ENCODE data around the gene ZNF552. TPM values are rescaled to one million over a fixed set of nuclear protein-coding genes. Genes with fewer than 3 reads are reported as not detected.

The ZNF552 gene
- total RNA-seq, 2 donors from 2014 or later, result 22.0 to 54.9 TPM

DNA sequence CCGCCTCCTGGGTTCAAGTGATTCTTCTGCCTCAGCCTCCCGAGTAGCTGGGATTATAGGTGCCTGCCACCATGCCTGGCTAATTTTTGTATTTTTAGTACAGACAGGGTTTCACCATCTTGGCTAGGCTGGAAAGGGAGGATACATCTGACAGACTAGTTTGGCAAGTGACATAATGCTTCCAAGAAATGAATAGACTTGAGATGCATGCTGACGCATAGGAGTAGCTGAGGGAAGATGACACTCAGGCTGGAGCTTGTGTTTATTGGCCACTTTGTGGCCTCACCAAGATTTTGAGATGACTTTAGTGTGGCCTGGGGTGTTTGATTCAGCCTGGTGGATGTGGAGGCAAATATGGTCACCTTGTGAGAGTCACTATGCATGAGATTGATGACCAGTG lies 41.2 kb downstream of the ZNF552 start:
- TF ChIP-seq POLR2A (IDR thresholded peaks at IDR 0.05) (no peak), POLR2AphosphoS5 (IDR thresholded peaks at IDR 0.05) (no peak)
- TF ChIP-seq, protein P1, sequence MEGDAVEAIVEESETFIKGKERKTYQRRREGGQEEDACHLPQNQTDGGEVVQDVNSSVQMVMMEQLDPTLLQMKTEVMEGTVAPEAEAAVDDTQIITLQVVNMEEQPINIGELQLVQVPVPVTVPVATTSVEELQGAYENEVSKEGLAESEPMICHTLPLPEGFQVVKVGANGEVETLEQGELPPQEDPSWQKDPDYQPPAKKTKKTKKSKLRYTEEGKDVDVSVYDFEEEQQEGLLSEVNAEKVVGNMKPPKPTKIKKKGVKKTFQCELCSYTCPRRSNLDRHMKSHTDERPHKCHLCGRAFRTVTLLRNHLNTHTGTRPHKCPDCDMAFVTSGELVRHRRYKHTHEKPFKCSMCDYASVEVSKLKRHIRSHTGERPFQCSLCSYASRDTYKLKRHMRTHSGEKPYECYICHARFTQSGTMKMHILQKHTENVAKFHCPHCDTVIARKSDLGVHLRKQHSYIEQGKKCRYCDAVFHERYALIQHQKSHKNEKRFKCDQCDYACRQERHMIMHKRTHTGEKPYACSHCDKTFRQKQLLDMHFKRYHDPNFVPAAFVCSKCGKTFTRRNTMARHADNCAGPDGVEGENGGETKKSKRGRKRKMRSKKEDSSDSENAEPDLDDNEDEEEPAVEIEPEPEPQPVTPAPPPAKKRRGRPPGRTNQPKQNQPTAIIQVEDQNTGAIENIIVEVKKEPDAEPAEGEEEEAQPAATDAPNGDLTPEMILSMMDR (IDR thresholded peaks at IDR 0.05), result no peak
- 98% methylated on average over 3 of the region's 3 CpGs for WGBS
- intact Hi-C loops (cut with DNase I), result no loop called here

DNA sequence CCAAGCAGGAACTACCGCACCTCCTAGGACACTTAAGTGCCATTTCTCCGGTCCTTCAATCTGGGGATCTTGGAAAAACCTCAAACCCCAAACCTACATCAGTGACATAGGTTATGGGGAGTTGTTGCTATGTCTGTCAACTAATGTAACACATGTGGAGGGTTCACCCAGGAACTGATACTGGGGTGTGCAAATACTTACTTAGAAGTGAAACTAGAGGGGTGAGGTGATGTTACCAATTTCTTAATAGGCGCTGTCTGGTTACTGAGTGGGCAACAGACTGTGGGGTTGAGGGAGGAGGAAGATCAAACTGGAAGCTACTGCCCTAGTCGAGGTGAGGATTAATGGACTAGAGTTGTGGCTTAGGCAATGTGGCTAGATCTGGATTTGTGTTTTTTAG lies 43.3 kb downstream of the ZNF552 start:
- H3K4me1 ChIP-seq (replicated peaks), result no peaks in the 10 kb centered on the region
- no peak for DNase-seq (ENCODE audit: low spot score)
- intact Hi-C loops (cut with DNase I), result no loop called here
- TF ChIP-seq POLR2AphosphoS5 (IDR thresholded peaks at IDR 0.05) (no peak), POLR2A (IDR thresholded peaks at IDR 0.05) (no peak)
- TF ChIP-seq, protein P1 (IDR thresholded peaks at IDR 0.05), result no peak
- H3K9me3 ChIP-seq, result no peaks in the 10 kb centered on the region
- H3K27ac ChIP-seq, result no peak overlapping the region
- H3K4me3 ChIP-seq, result no peak overlapping the region
- no peaks in the 10 kb centered on the region for H3K27me3 ChIP-seq (replicated peaks; ENCODE audit: insufficient read depth)
- no peaks in the 10 kb centered on the region for H3K36me3 ChIP-seq
- 96% methylated on average over 4 of the region's 4 CpGs for WGBS

More for the DNA sequence above, 41.2 kb downstream of the ZNF552 start:
- H3K9me3 ChIP-seq, result no peaks in the 10 kb centered on the region
- no peak overlapping the region for H3K27ac ChIP-seq
- H3K27me3 ChIP-seq (replicated peaks; ENCODE audit: insufficient read depth), result no peaks in the 10 kb centered on the region
- DNase-seq (ENCODE audit: low spot score), result no peak
- H3K4me1 ChIP-seq (replicated peaks), result no peaks in the 10 kb centered on the region
- H3K36me3 ChIP-seq, result no peaks in the 10 kb centered on the region
- H3K4me3 ChIP-seq, result no peak overlapping the region

DNA sequence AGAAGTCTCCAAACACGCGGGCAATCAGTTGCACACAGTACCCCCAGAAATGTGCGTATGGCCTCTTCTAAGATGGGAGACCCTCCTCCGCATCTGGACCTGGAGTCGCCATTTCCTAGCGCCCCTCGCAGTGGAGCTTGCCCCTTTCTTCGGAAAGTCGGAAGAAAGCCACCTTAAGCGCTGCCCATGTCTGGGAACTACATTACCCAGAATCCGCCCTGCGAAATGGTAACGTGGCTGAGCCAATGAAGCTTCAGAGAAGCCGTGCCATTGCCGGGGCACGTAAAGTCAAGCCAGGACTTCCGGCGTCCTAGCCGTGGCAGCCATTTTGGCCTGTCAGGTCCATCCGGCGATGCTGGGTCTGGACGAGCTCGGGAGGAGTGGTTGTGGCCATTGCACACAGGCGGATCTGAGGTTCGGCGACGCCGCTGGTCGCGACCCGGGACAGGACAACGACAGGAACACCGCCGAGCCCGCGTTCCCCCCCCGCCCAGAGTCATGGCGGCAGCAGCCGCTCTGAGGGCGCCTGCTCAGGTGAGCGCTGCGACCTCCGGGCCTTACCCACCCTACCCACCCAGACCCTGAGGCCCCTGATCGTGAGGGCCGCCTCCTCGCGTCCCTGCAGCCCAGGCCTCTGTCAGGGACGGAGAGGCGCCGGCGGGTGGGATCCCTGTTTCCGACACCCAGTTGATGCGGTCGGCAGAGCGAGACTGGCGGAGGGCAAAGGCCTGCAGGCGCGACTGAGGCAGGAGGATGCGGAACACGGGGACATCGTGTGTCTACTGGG lies 45.2 kb downstream of the ZNF552 start, which contains the start of gene ZNF586:
TSS of gene ZNF586 (plus strand) at position 332 of the 787 bp plus-strand sequence. CDS start at position 499, 167 bp downstream.
- Histone ChIP-seq H3K36me3 (no peaks in the 10 kb centered on the region), H3K27ac (peak within 1 kb of the TSS; percentile 67 to 86), H3K4me3 (peak within 1 kb of the TSS; percentile 59 to 86), H3K9me3 (no peaks in the 10 kb centered on the region), H3K4me1 (replicated peaks) (no peaks in the 10 kb centered on the region), H3K27me3 (replicated peaks; ENCODE audit: insufficient read depth) (no peaks in the 10 kb centered on the region)
- TF ChIP-seq POLR2A (IDR thresholded peaks at IDR 0.05), result peak; percentile 51
- TF ChIP-seq, protein P1 (IDR thresholded peaks at IDR 0.05), result no peak
- TF ChIP-seq POLR2AphosphoS5 (IDR thresholded peaks at IDR 0.05), result peak; percentile 97
- WGBS, result 9% methylated on average over 32 of the region's 61 CpGs
- intact Hi-C loops (cut with DNase I), result no loop called here
- peak; percentile 92 for DNase-seq (ENCODE audit: low spot score)

DNA sequence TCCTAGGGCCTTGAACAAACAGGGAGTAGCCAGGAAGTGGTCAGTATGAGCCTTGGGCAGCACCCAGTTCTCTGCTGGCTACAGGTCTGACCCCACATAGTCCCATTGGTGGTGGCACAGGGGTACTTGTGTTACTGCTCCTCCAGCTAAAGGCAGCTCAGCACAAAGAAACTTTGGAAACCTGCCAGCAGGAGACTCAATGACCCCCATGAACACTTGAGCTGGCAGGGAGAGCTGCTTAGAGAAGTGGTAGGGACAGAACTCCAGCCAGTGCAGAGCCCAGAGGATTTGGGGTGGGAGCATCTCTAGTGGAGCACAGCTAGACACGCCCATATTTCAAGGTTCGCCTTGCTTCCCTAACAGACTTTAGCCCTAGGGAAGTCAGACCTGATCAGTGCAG lies 55.6 kb downstream of the ZNF552 start:
- H3K4me3 ChIP-seq, result no peak overlapping the region
- H3K36me3 ChIP-seq, result peaks cover 0 to 4% of the 10 kb centered on the region in 2 donors
- no peak for DNase-seq (ENCODE audit: low spot score)
- WGBS, result 100% methylated on average over 2 of the region's 2 CpGs
- no peak for TF ChIP-seq POLR2AphosphoS5 (IDR thresholded peaks at IDR 0.05)
- TF ChIP-seq POLR2A (IDR thresholded peaks at IDR 0.05), result no peak
- no peaks in the 10 kb centered on the region for H3K9me3 ChIP-seq
- H3K4me1 ChIP-seq (replicated peaks), result no peaks in the 10 kb centered on the region
- no peaks in the 10 kb centered on the region for H3K27me3 ChIP-seq (replicated peaks; ENCODE audit: insufficient read depth)
- H3K27ac ChIP-seq, result no peak overlapping the region
- intact Hi-C loops (cut with DNase I), result no loop called here

DNA sequence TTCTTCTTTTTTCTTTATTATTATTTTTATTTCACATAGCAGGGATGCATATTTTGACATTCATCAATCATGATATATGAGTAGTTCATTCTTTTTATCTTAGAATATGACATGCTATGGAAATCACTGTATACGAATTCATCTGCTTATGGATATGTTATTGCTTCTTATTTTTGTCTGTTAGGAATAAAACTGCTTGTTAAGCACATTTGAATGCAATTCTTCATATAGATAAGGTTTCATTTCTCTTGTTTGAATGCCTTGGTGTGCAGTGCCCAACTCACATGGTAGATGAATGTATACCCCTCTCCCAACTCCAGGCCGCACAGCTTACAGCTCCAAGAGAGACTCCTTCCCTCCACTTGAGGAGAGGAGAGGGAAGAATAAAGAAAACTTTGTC lies 56.8 kb downstream of the ZNF552 start:
- Histone ChIP-seq H3K36me3 (peaks cover 11 to 16% of the 10 kb centered on the region in 2 donors), H3K4me3 (no peak overlapping the region), H3K27ac (no peak overlapping the region), H3K4me1 (replicated peaks) (no peaks in the 10 kb centered on the region), H3K27me3 (replicated peaks; ENCODE audit: insufficient read depth) (no peaks in the 10 kb centered on the region), H3K9me3 (no peaks in the 10 kb centered on the region)
- no peak for DNase-seq (ENCODE audit: low spot score)
- intact Hi-C loops (cut with DNase I), result no loop called here
- TF ChIP-seq POLR2A (IDR thresholded peaks at IDR 0.05) (no peak), POLR2AphosphoS5 (IDR thresholded peaks at IDR 0.05) (no peak)
- TF ChIP-seq, protein P1 (IDR thresholded peaks at IDR 0.05), result no peak
- WGBS, result 94% methylated on average over 2 of the region's 2 CpGs

Other genes starting within 250 kb of the ZNF552 start
- 1 to 10 TPM; 4.8 to 5.6 TPM for gene ZNF416, start 236.0 kb downstream of the ZNF552 start, total RNA-seq
- gene ZIK1, start 230.8 kb downstream of the ZNF552 start, total RNA-seq, result 1 to 10 TPM; 5.3 to 8.5 TPM
- gene ZNF530, start 215.0 kb downstream of the ZNF552 start, total RNA-seq, result 1 to 10 TPM; 1.5 to 7.4 TPM
- gene ZNF134, start 200.7 kb downstream of the ZNF552 start, total RNA-seq, result 10 to 100 TPM; 18.3 to 25.8 TPM
- 10 to 100 TPM in 1 of 2 donors, 1 to 10 TPM in 1; 8.9 to 23.3 TPM for gene ZNF211, start 181.7 kb downstream of the ZNF552 start, total RNA-seq
- gene ZSCAN4, start 146.0 kb downstream of the ZNF552 start, total RNA-seq, result not detected
- 10 to 100 TPM in 1 of 2 donors, 1 to 10 TPM in 1; 7.5 to 14.3 TPM for gene ZNF551, start 132.9 kb downstream of the ZNF552 start, total RNA-seq
- 1 to 10 TPM; 2.7 to 5.6 TPM for gene ZNF154, start 105.7 kb downstream of the ZNF552 start, total RNA-seq
- gene ZNF671, start 87.3 kb downstream of the ZNF552 start, total RNA-seq, result 1 to 10 TPM; 8.5 to 8.9 TPM
- gene ZNF776, start 68.1 kb downstream of the ZNF552 start, total RNA-seq, result 10 to 100 TPM; 20.1 to 22.5 TPM
- 10 to 100 TPM; 15.4 to 34.8 TPM for gene ZNF586, start 45.2 kb downstream of the ZNF552 start, total RNA-seq
- gene ZNF587B, start 15.4 kb upstream of the ZNF552 start, total RNA-seq, result 10 to 100 TPM; 21.1 to 23.5 TPM
- gene ZNF587, start 34.9 kb upstream of the ZNF552 start, total RNA-seq, result 10 to 100 TPM; 32.1 to 49.7 TPM
- 10 to 100 TPM; 12.2 to 31.0 TPM for gene ZNF814, start 74.1 kb upstream of the ZNF552 start, total RNA-seq
- gene ZNF417, start 101.7 kb upstream of the ZNF552 start, total RNA-seq, result 10 to 100 TPM; 16.5 to 17.0 TPM
- 1 to 10 TPM; 3.6 to 9.0 TPM for gene ZNF418, start 120.5 kb upstream of the ZNF552 start, total RNA-seq
- gene ZNF256, start 132.8 kb upstream of the ZNF552 start, total RNA-seq, result 1 to 10 TPM; 7.2 to 8.1 TPM
- gene C19orf18, start 159.6 kb upstream of the ZNF552 start, total RNA-seq, result under 1 TPM in 1 of 2 donors, not detected in 1; 0.87 TPM
- 10 to 100 TPM; 44.7 to 51.3 TPM for gene ZNF606, start 187.9 kb upstream of the ZNF552 start, total RNA-seq
- 1 to 10 TPM; 2.2 to 5.2 TPM for gene ZSCAN1, start 219.1 kb upstream of the ZNF552 start, total RNA-seq
- gene ZNF135, start 244.4 kb upstream of the ZNF552 start, total RNA-seq, result 10 to 100 TPM; 13.4 to 19.3 TPM

Data from prostate gland (tissue), 2 donors.